Neural cell (in vitro differentiated cells): ENCODE data around the gene LRRK1.

Source experiments
- EP300 ChIP-seq: fragments of 450-650 bp; conservative IDR thresholded peaks from 2 replicates; pipeline ENCODE4 v1.6.1; 2014; ENCODE audit warnings: antibody characterized with exemption, mild to moderate bottlenecking, moderate library complexity; ENCODE audit not compliant: poor library complexity, severe bottlenecking
- EZH2 ChIP-seq: fragments of 200-600, 300-800 bp; shearing (Covaris generic), sonication (generic); IDR thresholded peaks from 2 replicates; pipeline ENCODE4 v1.6.1; 2014; ENCODE audit warnings: antibody characterized with exemption, low read length, borderline replicate concordance, mild to moderate bottlenecking; ENCODE audit not compliant: insufficient read depth, poor library complexity, severe bottlenecking
- MXI1 ChIP-seq: fragments of 450-650 bp; conservative IDR thresholded peaks from 2 replicates; pipeline ENCODE4 v1.6.1; 2014; ENCODE audit warnings: antibody characterized with exemption, mild to moderate bottlenecking; ENCODE audit not compliant: poor library complexity, severe bottlenecking
- SMC3 ChIP-seq: fragments of 450-650 bp; conservative IDR thresholded peaks from 2 replicates; pipeline ENCODE4 v1.6.1; 2014; ENCODE audit warnings: antibody characterized with exemption, mild to moderate bottlenecking, moderate library complexity; ENCODE audit not compliant: poor library complexity
- TF ChIP-seq, protein P1 (sequence below): fragments of 450-650 bp; IDR thresholded peaks from 2 replicates; pipeline ENCODE4 v1.5.1; 2014; ENCODE audit warnings: antibody characterized with exemption, mild to moderate bottlenecking, moderate library complexity; ENCODE audit not compliant: poor library complexity, severe bottlenecking
- TF ChIP-seq, protein P2 (sequence below): IDR thresholded peaks from 2 replicates; pipeline ENCODE4 v1.6.1; 2012; ENCODE audit warnings: borderline replicate concordance

DNA sequence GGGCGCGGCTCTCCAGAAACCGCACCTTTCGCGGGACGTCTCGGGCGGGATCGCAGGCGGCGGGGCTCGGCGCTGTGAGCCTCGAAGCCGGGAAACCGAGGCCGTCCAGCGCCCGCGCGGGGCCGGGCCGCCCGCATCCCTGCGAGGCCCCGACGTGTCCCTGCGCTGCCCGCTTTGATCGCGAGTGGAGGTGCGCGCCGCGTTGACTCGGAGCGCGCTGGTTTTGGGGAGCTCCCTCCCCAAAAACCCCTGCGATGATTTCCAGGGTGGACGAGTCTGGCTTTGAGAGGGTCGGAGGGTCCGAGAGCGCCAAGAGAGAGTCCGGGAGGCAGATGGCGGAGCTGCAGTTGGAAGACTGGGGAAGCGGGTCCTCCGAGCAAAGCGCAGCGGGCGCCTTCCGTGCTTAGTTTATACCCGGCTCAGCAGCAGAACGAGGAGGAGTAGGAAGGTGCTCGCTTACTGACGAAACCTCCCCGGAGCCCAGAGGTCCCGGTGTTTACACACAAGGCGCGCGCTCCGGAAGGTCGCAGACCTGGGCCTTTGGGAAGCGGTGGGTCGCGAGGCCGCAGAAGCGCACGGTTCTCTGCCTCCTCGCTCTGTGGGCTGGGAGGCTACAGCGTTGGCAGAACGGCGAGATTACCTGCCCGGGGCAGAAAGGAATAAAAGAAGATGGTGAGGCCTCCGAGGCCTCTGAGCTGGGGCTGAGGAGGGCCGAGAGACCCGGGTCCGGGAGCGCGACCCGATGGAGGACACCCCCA is 38.8 kb upstream of the LRRK1 start:
- TF ChIP-seq MXI1 = no peak
- TF ChIP-seq, protein P1, sequence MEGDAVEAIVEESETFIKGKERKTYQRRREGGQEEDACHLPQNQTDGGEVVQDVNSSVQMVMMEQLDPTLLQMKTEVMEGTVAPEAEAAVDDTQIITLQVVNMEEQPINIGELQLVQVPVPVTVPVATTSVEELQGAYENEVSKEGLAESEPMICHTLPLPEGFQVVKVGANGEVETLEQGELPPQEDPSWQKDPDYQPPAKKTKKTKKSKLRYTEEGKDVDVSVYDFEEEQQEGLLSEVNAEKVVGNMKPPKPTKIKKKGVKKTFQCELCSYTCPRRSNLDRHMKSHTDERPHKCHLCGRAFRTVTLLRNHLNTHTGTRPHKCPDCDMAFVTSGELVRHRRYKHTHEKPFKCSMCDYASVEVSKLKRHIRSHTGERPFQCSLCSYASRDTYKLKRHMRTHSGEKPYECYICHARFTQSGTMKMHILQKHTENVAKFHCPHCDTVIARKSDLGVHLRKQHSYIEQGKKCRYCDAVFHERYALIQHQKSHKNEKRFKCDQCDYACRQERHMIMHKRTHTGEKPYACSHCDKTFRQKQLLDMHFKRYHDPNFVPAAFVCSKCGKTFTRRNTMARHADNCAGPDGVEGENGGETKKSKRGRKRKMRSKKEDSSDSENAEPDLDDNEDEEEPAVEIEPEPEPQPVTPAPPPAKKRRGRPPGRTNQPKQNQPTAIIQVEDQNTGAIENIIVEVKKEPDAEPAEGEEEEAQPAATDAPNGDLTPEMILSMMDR = no peak
- no peak for TF ChIP-seq SMC3
- TF ChIP-seq EZH2 = peak; percentile 81
- TF ChIP-seq EP300 = no peak
- TF ChIP-seq, protein P2, sequence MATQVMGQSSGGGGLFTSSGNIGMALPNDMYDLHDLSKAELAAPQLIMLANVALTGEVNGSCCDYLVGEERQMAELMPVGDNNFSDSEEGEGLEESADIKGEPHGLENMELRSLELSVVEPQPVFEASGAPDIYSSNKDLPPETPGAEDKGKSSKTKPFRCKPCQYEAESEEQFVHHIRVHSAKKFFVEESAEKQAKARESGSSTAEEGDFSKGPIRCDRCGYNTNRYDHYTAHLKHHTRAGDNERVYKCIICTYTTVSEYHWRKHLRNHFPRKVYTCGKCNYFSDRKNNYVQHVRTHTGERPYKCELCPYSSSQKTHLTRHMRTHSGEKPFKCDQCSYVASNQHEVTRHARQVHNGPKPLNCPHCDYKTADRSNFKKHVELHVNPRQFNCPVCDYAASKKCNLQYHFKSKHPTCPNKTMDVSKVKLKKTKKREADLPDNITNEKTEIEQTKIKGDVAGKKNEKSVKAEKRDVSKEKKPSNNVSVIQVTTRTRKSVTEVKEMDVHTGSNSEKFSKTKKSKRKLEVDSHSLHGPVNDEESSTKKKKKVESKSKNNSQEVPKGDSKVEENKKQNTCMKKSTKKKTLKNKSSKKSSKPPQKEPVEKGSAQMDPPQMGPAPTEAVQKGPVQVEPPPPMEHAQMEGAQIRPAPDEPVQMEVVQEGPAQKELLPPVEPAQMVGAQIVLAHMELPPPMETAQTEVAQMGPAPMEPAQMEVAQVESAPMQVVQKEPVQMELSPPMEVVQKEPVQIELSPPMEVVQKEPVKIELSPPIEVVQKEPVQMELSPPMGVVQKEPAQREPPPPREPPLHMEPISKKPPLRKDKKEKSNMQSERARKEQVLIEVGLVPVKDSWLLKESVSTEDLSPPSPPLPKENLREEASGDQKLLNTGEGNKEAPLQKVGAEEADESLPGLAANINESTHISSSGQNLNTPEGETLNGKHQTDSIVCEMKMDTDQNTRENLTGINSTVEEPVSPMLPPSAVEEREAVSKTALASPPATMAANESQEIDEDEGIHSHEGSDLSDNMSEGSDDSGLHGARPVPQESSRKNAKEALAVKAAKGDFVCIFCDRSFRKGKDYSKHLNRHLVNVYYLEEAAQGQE = no peak
